PFSK-1 (cell line): Measurements from ENCODE around the gene LPCAT4.

ENCODE experiments used
- POLR2AphosphoS5 ChIP-seq: IDR thresholded peaks from 2 replicates; pipeline ENCODE4 v1.6.1; 2012; ENCODE audit warnings: low read depth, mild to moderate bottlenecking, control low read depth, low read length, moderate library complexity
- SIN3A ChIP-seq: IDR thresholded peaks from 2 replicates; pipeline ENCODE4 v1.6.1; 2012; ENCODE audit warnings: mild to moderate bottlenecking, low read length, moderate library complexity, borderline replicate concordance; ENCODE audit not compliant: insufficient read depth
- TAF1 ChIP-seq: IDR thresholded peaks from 2 replicates; pipeline ENCODE4 v1.6.1; 2012; ENCODE audit warnings: low read length, control low read depth, borderline replicate concordance; ENCODE audit not compliant: insufficient read depth

DNA sequence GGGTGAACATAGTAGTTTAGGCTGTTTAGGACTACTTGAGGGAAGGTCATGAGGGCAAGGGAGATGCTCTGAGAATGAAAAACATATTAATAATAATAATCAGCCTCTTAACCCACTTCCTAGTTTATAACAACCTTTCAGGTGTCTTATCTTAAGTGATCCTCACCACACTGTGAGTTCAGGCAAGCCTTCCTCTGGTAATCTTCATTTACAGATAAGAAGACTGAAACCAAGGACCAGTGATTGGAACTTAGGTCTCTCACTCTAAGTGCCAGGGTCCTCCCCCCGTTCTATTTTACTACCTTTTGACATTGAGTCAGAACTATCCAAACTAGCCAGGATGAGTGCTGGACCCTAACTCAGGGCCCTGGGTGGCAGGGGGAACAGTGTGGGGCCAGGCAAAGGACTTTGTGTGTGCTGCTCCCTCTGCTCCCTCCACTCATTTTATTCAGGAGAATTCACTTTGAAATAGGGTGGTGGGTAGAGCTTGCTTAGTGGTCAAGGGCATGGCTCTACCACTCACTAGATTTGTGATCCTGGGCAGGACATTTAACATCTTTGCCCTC is 18.2 kb downstream of the LPCAT4 start:
- TF ChIP-seq POLR2AphosphoS5, result no peak
- no peak for TF ChIP-seq SIN3A
- no peak for TF ChIP-seq TAF1
